HEK293 (cell line): ENCODE data around the gene DNAJC21.
A peak's percentile ranks its signal among the peaks of the same experiment; 100 is the strongest.

ENCODE experiments used
- CTCF ChIA-PET: fragments of 350-600 bp; formaldehyde crosslinking; extraction: SDS; loops from one replicate; lab custom pipeline; 2021; ENCODE audit warnings: antibody characterized with exemption; lab: Yijun Ruan, JAX
- POLR2A ChIA-PET: fragments of 300-600 bp; formaldehyde crosslinking; extraction: SDS; loops from one replicate; lab custom pipeline; 2020; ENCODE audit warnings: antibody characterized with exemption, inconsistent platforms; lab: Yijun Ruan, JAX
- H3K27ac ChIP-seq: fragments of 200-500 bp; sonication (Bioruptor generic); 2 replicates; pipeline ENCODE4 v1.5.1; 2014; ENCODE audit warnings: low read depth, low read length, control low read depth, inconsistent platforms; ENCODE audit errors: extremely low read depth
- H3K36me3 ChIP-seq, 2 experiments: fragments of 200-500 bp in 1 of 2; sonication (Bioruptor generic) in 1 of 2; 1 replicate in 1 of 2; 2 replicates in 1 of 2; pipeline ENCODE4 v1.5.1; 2014 to 2017; ENCODE audit warnings: inconsistent platforms in 2 of 2, low read length in 2 of 2; ENCODE audit not compliant: control insufficient read depth in 2 of 2, insufficient read depth in 1 of 2
- H3K4me1 ChIP-seq: fragments of 200-500 bp; sonication (Bioruptor generic); 2 replicates; pipeline ENCODE4 v1.5.1; 2014; ENCODE audit warnings: mild to moderate bottlenecking, low read length, inconsistent platforms; ENCODE audit not compliant: control insufficient read depth, insufficient read depth
- H3K4me3 ChIP-seq: 2 replicates; pipeline ENCODE4 v1.5.1; 2011; ENCODE audit warnings: low read depth, mild to moderate bottlenecking, control low read depth, low read length, moderate library complexity
- H3K9me3 ChIP-seq: fragments of 200-500 bp; sonication (Bioruptor generic); 2 replicates; pipeline ENCODE4 v1.5.1; 2014; ENCODE audit warnings: low read depth, low read length, inconsistent platforms; ENCODE audit not compliant: control insufficient read depth, insufficient read depth
- BCL6B ChIP-seq: fragments of 450-650 bp; formaldehyde crosslinking; IDR thresholded peaks from 2 replicates; pipeline ENCODE4 v1.5.1; 2017; ENCODE audit warnings: missing biosample characterization, missing genetic modification characterization
- ELK4 ChIP-seq: IDR thresholded peaks from 2 replicates; pipeline ENCODE4 v1.6.1; 2011; ENCODE audit warnings: mild to moderate bottlenecking, low read depth, low read length, borderline replicate concordance
- GFI1B ChIP-seq: fragments of 450-650 bp; formaldehyde crosslinking; IDR thresholded peaks from 2 replicates; pipeline ENCODE4 v1.5.1; 2016; ENCODE audit warnings: missing biosample characterization, missing genetic modification characterization
- GLI2 ChIP-seq: fragments of 450-650 bp; formaldehyde crosslinking; IDR thresholded peaks from 2 replicates; pipeline ENCODE4; 2017; ENCODE audit warnings: missing biosample characterization, missing genetic modification characterization, low read depth, borderline replicate concordance
- HOXD13 ChIP-seq: sonication (generic); formaldehyde crosslinking; IDR thresholded peaks from 2 replicates; pipeline ENCODE4 v1.8.0; 2022; ENCODE audit warnings: missing genetic modification reagents, borderline replicate concordance
- KLF1 ChIP-seq: fragments of 450-650 bp; formaldehyde crosslinking; IDR thresholded peaks from 2 replicates; pipeline ENCODE4 v1.5.1; 2016; ENCODE audit warnings: missing biosample characterization, missing genetic modification characterization
- MEIS1 ChIP-seq: sonication (generic); formaldehyde crosslinking; IDR thresholded peaks from 2 replicates; pipeline ENCODE4 v1.8.1; 2022; ENCODE audit warnings: missing genetic modification reagents, mild to moderate bottlenecking, borderline replicate concordance
- OSR2 ChIP-seq: fragments of 450-650 bp; formaldehyde crosslinking; IDR thresholded peaks from 2 replicates; pipeline ENCODE4 v1.5.1; 2016; ENCODE audit warnings: missing biosample characterization, missing genetic modification characterization
- OVOL3 ChIP-seq: fragments of 450-650 bp; formaldehyde crosslinking; IDR thresholded peaks from 2 replicates; pipeline ENCODE4 v1.5.1; 2016; ENCODE audit warnings: missing biosample characterization, missing genetic modification characterization
- PATZ1 ChIP-seq: fragments of 450-650 bp; formaldehyde crosslinking; IDR thresholded peaks from 2 replicates; pipeline ENCODE4 v1.5.1; 2016; ENCODE audit warnings: missing biosample characterization, missing genetic modification characterization
- SCRT2 ChIP-seq: fragments of 450-650 bp; formaldehyde crosslinking; IDR thresholded peaks from 2 replicates; pipeline ENCODE4 v1.5.1; 2016; ENCODE audit warnings: missing biosample characterization, missing genetic modification characterization
- ZBTB1 ChIP-seq: fragments of 450-650 bp; formaldehyde crosslinking; IDR thresholded peaks from 2 replicates; pipeline ENCODE4 v1.5.1; 2016; ENCODE audit warnings: missing biosample characterization, missing genetic modification characterization
- ZBTB6 ChIP-seq: fragments of 450-650 bp; formaldehyde crosslinking; IDR thresholded peaks from 2 replicates; pipeline ENCODE4 v1.5.1; 2017; ENCODE audit warnings: missing biosample characterization, missing genetic modification characterization
- ZFHX2 ChIP-seq: fragments of 450-650 bp; formaldehyde crosslinking; conservative IDR thresholded peaks from 2 replicates; pipeline ENCODE4 v1.5.1; 2016; ENCODE audit warnings: missing biosample characterization, missing genetic modification characterization
- ZNF10 ChIP-seq: fragments of 450-650 bp; formaldehyde crosslinking; IDR thresholded peaks from 2 replicates; pipeline ENCODE4 v1.5.1; 2017; ENCODE audit warnings: missing biosample characterization, missing genetic modification characterization
- ZNF112 ChIP-seq: fragments of 450-650 bp; formaldehyde crosslinking; IDR thresholded peaks from 2 replicates; pipeline ENCODE4 v1.5.0; 2017; ENCODE audit warnings: missing biosample characterization, missing genetic modification characterization
- ZNF148 ChIP-seq: fragments of 450-650 bp; formaldehyde crosslinking; IDR thresholded peaks from 2 replicates; pipeline ENCODE4 v1.5.0; 2017; ENCODE audit warnings: missing biosample characterization, missing genetic modification characterization, borderline replicate concordance
- ZNF16 ChIP-seq: fragments of 450-650 bp; formaldehyde crosslinking; IDR thresholded peaks from 2 replicates; pipeline ENCODE4 v1.5.1; 2016; ENCODE audit warnings: low read depth, missing biosample characterization, missing genetic modification characterization
- ZNF175 ChIP-seq: fragments of 450-650 bp; formaldehyde crosslinking; IDR thresholded peaks from 2 replicates; pipeline ENCODE4 v1.5.1; 2016; ENCODE audit warnings: missing biosample characterization, missing genetic modification characterization
- ZNF19 ChIP-seq: fragments of 450-650 bp; formaldehyde crosslinking; IDR thresholded peaks from 2 replicates; pipeline ENCODE4; 2016; ENCODE audit warnings: missing biosample characterization, missing genetic modification characterization, low read depth
- ZNF433 ChIP-seq: fragments of 450-650 bp; formaldehyde crosslinking; IDR thresholded peaks from 2 replicates; pipeline ENCODE4 v1.5.1; 2016; ENCODE audit warnings: missing biosample characterization, missing genetic modification characterization, low read depth
- ZNF555 ChIP-seq: fragments of 450-650 bp; formaldehyde crosslinking; conservative IDR thresholded peaks from 2 replicates; pipeline ENCODE4 v1.5.1; 2017; ENCODE audit warnings: missing biosample characterization, mild to moderate bottlenecking, missing genetic modification characterization, inconsistent platforms
- ZNF623 ChIP-seq: fragments of 450-650 bp; formaldehyde crosslinking; IDR thresholded peaks from 2 replicates; pipeline ENCODE4 v1.5.1; 2016; ENCODE audit warnings: missing biosample characterization, missing genetic modification characterization
- ZNF677 ChIP-seq: fragments of 450-650 bp; IDR thresholded peaks from 2 replicates; pipeline ENCODE4 v1.5.0; 2018; ENCODE audit warnings: missing biosample characterization, mild to moderate bottlenecking, missing genetic modification characterization, moderate library complexity
- ZNF692 ChIP-seq: fragments of 450-650 bp; formaldehyde crosslinking; IDR thresholded peaks from 2 replicates; pipeline ENCODE4 v1.5.1; 2016; ENCODE audit warnings: missing biosample characterization, missing genetic modification characterization
- ZNF785 ChIP-seq: fragments of 450-650 bp; formaldehyde crosslinking; IDR thresholded peaks from 2 replicates; pipeline ENCODE4 v1.5.1; 2016; ENCODE audit warnings: missing biosample characterization, missing genetic modification characterization
- ZNF791 ChIP-seq: fragments of 450-650 bp; formaldehyde crosslinking; IDR thresholded peaks from 2 replicates; pipeline ENCODE4 v1.5.1; 2016; ENCODE audit warnings: missing biosample characterization, missing genetic modification characterization
- ZSCAN30 ChIP-seq: fragments of 450-650 bp; IDR thresholded peaks from 2 replicates; pipeline ENCODE4 v1.5.1; 2018; ENCODE audit warnings: missing biosample characterization, mild to moderate bottlenecking, missing genetic modification characterization, moderate library complexity
- ZXDB ChIP-seq: fragments of 450-650 bp; formaldehyde crosslinking; IDR thresholded peaks from 2 replicates; pipeline ENCODE4 v1.5.1; 2016; ENCODE audit warnings: missing biosample characterization, missing genetic modification characterization

Gene DNAJC21

GRCh38 chr5:34929720-34930461, 532 bp downstream of the DNAJC21 start:
- POLR2A ChIA-PET = interaction anchor here (0.6 to 3.8 kb wide), 13 partner anchors 9 to 921 kb away, joined by 3 to 152 read pairs (median 6); partner anchors contain the start of genes BRIX1, RAD1 and TTC23L
- Histone ChIP-seq H3K4me1 (peaks cover 12% of the 10 kb centered on the region; the same call in 1 of the 2 replicates), H3K36me3 (peaks cover 33 to 43% of the 10 kb centered on the region in 2 experiments), H3K9me3 (no peaks in the 10 kb centered on the region), H3K4me3 (peak overlapping the region; percentile 98), H3K27ac (peak overlapping the region; percentile 92)
- CTCF ChIA-PET = interaction anchor here (0.6 to 1.4 kb wide), 4 partner anchors 11 to 73 kb away, joined by 3 to 6 read pairs (median 4); no protein-coding TSS in a partner anchor
- no peak for TF ChIP-seq ZNF112 (tag by site-specific recombination)
- no peak for TF ChIP-seq ZNF148
- no peak for TF ChIP-seq ZNF19 (tag by site-specific recombination)
- no peak for TF ChIP-seq HOXD13
- TF ChIP-seq ZSCAN30 (tag by site-specific recombination) = no peak
- TF ChIP-seq GFI1B (tag by site-specific recombination) = no peak
- TF ChIP-seq ZBTB1 (tag by site-specific recombination) = no peak
- no peak for TF ChIP-seq OVOL3 (tag by site-specific recombination)
- TF ChIP-seq ZNF10 = no peak
- no peak for TF ChIP-seq ZNF785 (tag by site-specific recombination)
- TF ChIP-seq ZNF175 (tag by site-specific recombination) = no peak
- peak; percentile 62 for TF ChIP-seq ZXDB (tag by site-specific recombination)
- no peak for TF ChIP-seq ZBTB6 (tag by site-specific recombination)
- TF ChIP-seq ZNF555 (tag by site-specific recombination) = no peak
- peak; percentile 71 for TF ChIP-seq KLF1 (tag by site-specific recombination)
- peak; percentile 73 for TF ChIP-seq ZNF692
- TF ChIP-seq ZNF623 = no peak
- no peak for TF ChIP-seq GLI2 (tag by site-specific recombination)
- TF ChIP-seq ZNF16 (tag by site-specific recombination) = no peak
- TF ChIP-seq PATZ1 = peak; percentile 69
- TF ChIP-seq ZFHX2 (tag by site-specific recombination) = no peak; the same call in 1 of the 2 replicates
- TF ChIP-seq ZNF791 (tag by site-specific recombination) = no peak
- no peak for TF ChIP-seq ELK4
- TF ChIP-seq ZNF677 = no peak
- no peak for TF ChIP-seq MEIS1 (CRISPR knock-in tag)
- TF ChIP-seq BCL6B (tag by site-specific recombination) = no peak
- no peak for TF ChIP-seq SCRT2 (tag by site-specific recombination)
- TF ChIP-seq ZNF433 (tag by site-specific recombination) = no peak
- no peak for TF ChIP-seq OSR2 (tag by site-specific recombination)
